Astrocyte (in vitro differentiated cells and primary cell): ENCODE data around the gene CDK9. TPM values are rescaled to one million over a fixed set of nuclear protein-coding genes. Genes with fewer than 3 reads are reported as not detected.
A peak's percentile ranks its signal among the peaks of the same experiment; 100 is the strongest.

Experiments used
- DNase-seq: peaks from one replicate; pipeline ENCODE4 v3.0.0-alpha.2; 2010; ENCODE audit warnings: low read depth
- FAIRE-seq: peaks from 2 replicates; lab custom pipeline; 2011; peaks lifted over from hg19 to GRCh38; lab: Jason Lieb, UNC
- H2AFZ ChIP-seq: 2 replicates; pipeline ENCODE4 v1.6.0; 2012; ENCODE audit warnings: low read depth, low read length, inconsistent platforms
- H3K27ac ChIP-seq: 2 replicates; pipeline ENCODE4 v1.5.1; 2011; ENCODE audit warnings: low read depth, low read length, inconsistent platforms
- H3K27me3 ChIP-seq: 2 replicates; pipeline ENCODE4 v1.6.0; 2011; ENCODE audit warnings: low read length, inconsistent platforms; ENCODE audit not compliant: insufficient read depth
- H3K36me3 ChIP-seq: 2 replicates; pipeline ENCODE4 v1.5.1; 2011; ENCODE audit warnings: low read length, inconsistent platforms; ENCODE audit not compliant: insufficient read depth
- H3K4me1 ChIP-seq: 2 replicates; pipeline ENCODE4 v1.5.1; 2011; ENCODE audit warnings: low read length, inconsistent platforms; ENCODE audit not compliant: insufficient read depth
- H3K4me2 ChIP-seq: 2 replicates; pipeline ENCODE4 v1.6.0; 2012; ENCODE audit warnings: low read length, inconsistent platforms
- H3K4me3 ChIP-seq: 2 replicates; pipeline ENCODE4 v1.5.1; 2011; ENCODE audit warnings: low read depth, mild to moderate bottlenecking, low read length, inconsistent platforms; ENCODE audit not compliant: insufficient read depth
- H3K79me2 ChIP-seq: 2 replicates; pipeline ENCODE4 v1.6.0; 2012; ENCODE audit warnings: mild to moderate bottlenecking, low read length, inconsistent platforms; ENCODE audit not compliant: insufficient read depth
- H3K9ac ChIP-seq: 2 replicates; pipeline ENCODE4 v1.6.0; 2012; ENCODE audit warnings: mild to moderate bottlenecking, low read length, inconsistent platforms
- H3K9me3 ChIP-seq: 2 replicates; pipeline ENCODE4 v1.5.1; 2012; ENCODE audit warnings: low read depth, mild to moderate bottlenecking, low read length, inconsistent platforms; ENCODE audit not compliant: insufficient read depth
- H4K20me1 ChIP-seq: 2 replicates; pipeline ENCODE4 v1.6.0; 2012; ENCODE audit warnings: low read length, inconsistent platforms; ENCODE audit not compliant: insufficient read depth
- H3K27ac Mint-ChIP-seq: one replicate; pipeline ENCODE4 v1.8.0; 2021; ENCODE audit warnings: mild to moderate bottlenecking, mixed read lengths; ENCODE audit not compliant: unreplicated experiment
- H3K27me3 Mint-ChIP-seq: one replicate; pipeline ENCODE4 v1.8.0; 2021; ENCODE audit warnings: low read depth, mixed read lengths; ENCODE audit not compliant: unreplicated experiment
- H3K36me3 Mint-ChIP-seq: one replicate; pipeline ENCODE4 v1.8.0; 2021; ENCODE audit warnings: low read depth, mixed read lengths; ENCODE audit not compliant: unreplicated experiment
- H3K4me1 Mint-ChIP-seq: one replicate; pipeline ENCODE4 v1.8.0; 2021; ENCODE audit warnings: low read depth, mixed read lengths; ENCODE audit not compliant: unreplicated experiment
- H3K4me3 Mint-ChIP-seq: one replicate; pipeline ENCODE4 v1.8.0; 2021; ENCODE audit warnings: mild to moderate bottlenecking, moderate library complexity, mixed read lengths; ENCODE audit not compliant: unreplicated experiment
- H3K9me3 Mint-ChIP-seq: one replicate; pipeline ENCODE4 v1.8.0; 2021; ENCODE audit warnings: mild to moderate bottlenecking, mixed read lengths; ENCODE audit not compliant: unreplicated experiment
- CTCF ChIP-seq: IDR thresholded peaks from 2 replicates; pipeline ENCODE4 v1.5.1; 2011; ENCODE audit warnings: low read depth, mild to moderate bottlenecking, inconsistent platforms, low read length, moderate library complexity; ENCODE audit not compliant: insufficient read depth
- EZH2 ChIP-seq: IDR thresholded peaks from 2 replicates; pipeline ENCODE4 v1.6.1; 2012; ENCODE audit warnings: mild to moderate bottlenecking, low read length, inconsistent platforms; ENCODE audit not compliant: insufficient read depth
- total RNA-seq: library from RNA; stranded (reverse); gene quantifications from 2 replicates; pipeline ENCODE4 v1.2.1, GENCODE V29; 2021

Gene CDK9
- total RNA-seq, 1 donor from 2014 or later, result 71.7 TPM

GRCh38 chr9:127791085-127791484 lies 5.3 kb downstream of the CDK9 start:
- Mint-ChIP-seq H3K4me1 (peaks cover 13% of the 10 kb centered on the region), H3K9me3 (no peaks in the 10 kb centered on the region), H3K27me3 (no peaks in the 10 kb centered on the region), H3K4me3 (no peak overlapping the region), H3K36me3 (peaks cover 26% of the 10 kb centered on the region), H3K27ac (no peak overlapping the region)
- Histone ChIP-seq H3K27me3 (no peaks in the 10 kb centered on the region), H2AFZ (no peak overlapping the region), H3K4me1 (peaks cover 11% of the 10 kb centered on the region), H3K4me3 (no peak overlapping the region), H3K79me2 (peaks cover 45% of the 10 kb centered on the region), H3K9ac (no peak overlapping the region), H3K36me3 (peaks cover 44% of the 10 kb centered on the region), H3K4me2 (no peak overlapping the region), H3K27ac (no peak overlapping the region), H4K20me1 (peaks cover 90% of the 10 kb centered on the region), H3K9me3 (no peaks in the 10 kb centered on the region)
- TF ChIP-seq EZH2, result no peak
- TF ChIP-seq CTCF, result no peak
- DNase-seq (no peak), FAIRE-seq (no peak)

GRCh38 chr9:127792417-127793031 lies 6.7 kb downstream of the CDK9 start:
- Histone ChIP-seq H2AFZ (no peak overlapping the region), H4K20me1 (peaks cover 83% of the 10 kb centered on the region), H3K27me3 (no peaks in the 10 kb centered on the region), H3K36me3 (peaks cover 40% of the 10 kb centered on the region), H3K9ac (no peak overlapping the region), H3K4me1 (peaks cover 16% of the 10 kb centered on the region), H3K9me3 (no peaks in the 10 kb centered on the region), H3K4me3 (no peak overlapping the region), H3K4me2 (no peak overlapping the region), H3K79me2 (peaks cover 31% of the 10 kb centered on the region), H3K27ac (no peak overlapping the region)
- peaks cover 21% of the 10 kb centered on the region for H3K36me3 Mint-ChIP-seq
- FAIRE-seq (no peak), DNase-seq (no peak)
- no peak overlapping the region for H3K4me3 Mint-ChIP-seq
- TF ChIP-seq CTCF (no peak), EZH2 (no peak)
- peaks cover 13% of the 10 kb centered on the region for H3K4me1 Mint-ChIP-seq
- no peaks in the 10 kb centered on the region for H3K27me3 Mint-ChIP-seq
- no peak overlapping the region for H3K27ac Mint-ChIP-seq
- H3K9me3 Mint-ChIP-seq, result no peaks in the 10 kb centered on the region

- no peak for DNase-seq
- H3K4me1 ChIP-seq, result peaks cover 16% of the 10 kb centered on the region
- peak overlapping the region; percentile 78 for H3K27ac Mint-ChIP-seq
- H3K4me1 Mint-ChIP-seq, result peaks cover 10% of the 10 kb centered on the region
- H3K4me2 ChIP-seq, result peak overlapping the region; percentile 35
- peaks cover 34% of the 10 kb centered on the region for H3K36me3 ChIP-seq
- H3K79me2 ChIP-seq, result peaks cover 24% of the 10 kb centered on the region
- TF ChIP-seq CTCF, result no peak
- TF ChIP-seq EZH2, result no peak
- no peaks in the 10 kb centered on the region for H3K27me3 Mint-ChIP-seq
- H3K9me3 ChIP-seq, result no peaks in the 10 kb centered on the region
- no peak overlapping the region for H3K27ac ChIP-seq
- no peaks in the 10 kb centered on the region for H3K9me3 Mint-ChIP-seq
- H2AFZ ChIP-seq, result no peak overlapping the region
- H3K9ac ChIP-seq, result no peak overlapping the region
- no peak for FAIRE-seq
- H3K36me3 Mint-ChIP-seq, result peaks cover 16% of the 10 kb centered on the region
- no peak overlapping the region for H3K4me3 Mint-ChIP-seq
- H3K27me3 ChIP-seq, result no peaks in the 10 kb centered on the region
- peaks cover 76% of the 10 kb centered on the region for H4K20me1 ChIP-seq
- no peak overlapping the region for H3K4me3 ChIP-seq
Measured at GRCh38 chr9:127793093-127793708, 7.4 kb downstream of the CDK9 start.
